Tibial nerve (tissue), 4 donors: Measurements from ENCODE around the gene C11orf58. TPM values are rescaled to one million over a fixed set of nuclear protein-coding genes. Genes with fewer than 3 reads are reported as not detected.

ENCODE experiments used
- DNase-seq, 2 donors: peaks; one replicate each; pipeline ENCODE4 v3.0.0-alpha.2; 2019; ENCODE audit warnings: low spot score in 2 of 2
- H3K27ac ChIP-seq, 4 donors: fragments of 200-600 bp; sonication (generic) in 3 of 4; one replicate each; pipeline ENCODE4 v1.5.1; 2017 to 2019; ENCODE audit warnings: mild to moderate bottlenecking in 1 of 4
- H3K27me3 ChIP-seq, 2 donors: fragments of 200-600 bp; sonication (generic) in 1 of 2; one replicate each; pipeline versions ENCODE4 v1.5.1 to v1.6.0; 2017 to 2019
- H3K36me3 ChIP-seq, 3 donors: fragments of 200-600 bp; sonication (generic); one replicate each; pipeline ENCODE4 v1.5.1; 2018 to 2019
- H3K4me1 ChIP-seq, 4 donors: fragments of 200-600 bp; sonication (generic) in 3 of 4; one replicate each; pipeline ENCODE4 v1.5.1; 2017 to 2019
- H3K4me3 ChIP-seq, 4 donors: fragments of 200-600 bp; sonication (generic) in 3 of 4; one replicate each; pipeline ENCODE4 v1.5.1; 2017 to 2019; ENCODE audit warnings: mild to moderate bottlenecking in 1 of 4, moderate library complexity in 1 of 4
- H3K9me3 ChIP-seq, 4 donors: fragments of 200-600 bp; sonication (generic) in 3 of 4; one replicate each; pipeline ENCODE4 v1.5.1; 2017 to 2019
- CTCF ChIP-seq, 5 experiments: fragments of 200-600 bp in 3 of 5; fragments of 450-650 bp in 2 of 5; sonication (generic) in 3 of 5; IDR thresholded peaks; one replicate each; pipeline ENCODE4 v1.5.1; 2016 to 2019; ENCODE audit warnings: antibody characterized with exemption in 5 of 5, mild to moderate bottlenecking in 3 of 5, moderate library complexity in 2 of 5
- EP300 ChIP-seq, 2 donors: sonication (generic); formaldehyde crosslinking; IDR thresholded peaks; one replicate each; pipeline ENCODE4 v1.6.1; 2017; ENCODE audit warnings: antibody characterized with exemption in 2 of 2, mild to moderate bottlenecking in 1 of 2
- POLR2A ChIP-seq, 2 donors: fragments of 450-650 bp; IDR thresholded peaks; one replicate each; pipeline ENCODE4 v1.6.1; 2017; ENCODE audit warnings: antibody characterized with exemption in 2 of 2, mild to moderate bottlenecking in 2 of 2, moderate library complexity in 2 of 2
- WGBS, 2 donors: methylation state at CpG; one replicate each; pipeline ENCODE4 v1.1.5; 2018; 5-methylcytosine and 5-hydroxymethylcytosine counted together
- total RNA-seq, 4 donors: library from RNA; depleted of rRNA; stranded (reverse); fragments of >200 nt; gene quantifications; one replicate each; pipeline ENCODE4 v1.1.0, GENCODE V29; 2016

The C11orf58 gene
- total RNA-seq, 4 donors from 2014 or later = 136 to 170 (median 144) TPM

GRCh38 chr11:16780698-16781550 lies 42.5 kb downstream of the C11orf58 start:
- WGBS, 2 donors = 89 to 93% methylated on average over 19 of the region's 19 CpGs
- TF ChIP-seq POLR2A (IDR thresholded peaks at IDR 0.05) (no peak), EP300 (IDR thresholded peaks at IDR 0.05) (no peak), CTCF (IDR thresholded peaks at IDR 0.05) (no peak)

GRCh38 chr11:16781936-16782919 lies 43.8 kb downstream of the C11orf58 start:
- Histone ChIP-seq H3K36me3 (peaks cover 0 to 48% (median 0%) of the 10 kb centered on the region in 3 donors), H3K27ac (no peak overlapping the region), H3K4me1 (peaks cover 0 to under 1% (median 0%) of the 10 kb centered on the region in 4 donors), H3K4me3 (no peak overlapping the region), H3K9me3 (no peaks in the 10 kb centered on the region), H3K27me3 (no peaks in the 10 kb centered on the region)
- 82 to 83% methylated on average over 8 to 11 of the region's 11 CpGs for WGBS, 2 donors
- DNase-seq = no peak
- no peak for TF ChIP-seq CTCF (IDR thresholded peaks at IDR 0.05)
- no peak for TF ChIP-seq POLR2A (IDR thresholded peaks at IDR 0.05)
- TF ChIP-seq EP300 (IDR thresholded peaks at IDR 0.05) = no peak

More at GRCh38 chr11:16780698-16781550, 42.5 kb downstream of the C11orf58 start:
- Histone ChIP-seq H3K27me3 (no peaks in the 10 kb centered on the region), H3K36me3 (peaks cover 0 to 55% (median 0%) of the 10 kb centered on the region in 3 donors), H3K4me1 (peaks cover 0 to 9% (median 0%) of the 10 kb centered on the region in 4 donors), H3K9me3 (no peaks in the 10 kb centered on the region), H3K4me3 (no peak overlapping the region), H3K27ac (no peak overlapping the region)
- DNase-seq = no peak

GRCh38 chr11:16783321-16783801 lies 44.9 kb downstream of the C11orf58 start:
- no peak overlapping the region for H3K27ac ChIP-seq
- peaks cover 0 to 6% (median under 1%) of the 10 kb centered on the region in 4 donors for H3K4me1 ChIP-seq
- no peak overlapping the region for H3K4me3 ChIP-seq
- DNase-seq = no peak
- no peaks in the 10 kb centered on the region for H3K9me3 ChIP-seq
- H3K36me3 ChIP-seq = peaks cover 0 to 39% (median 0%) of the 10 kb centered on the region in 3 donors
- no peak for TF ChIP-seq CTCF (IDR thresholded peaks at IDR 0.05)
- no peak for TF ChIP-seq POLR2A (IDR thresholded peaks at IDR 0.05)
- TF ChIP-seq EP300 (IDR thresholded peaks at IDR 0.05) = no peak
- no peaks in the 10 kb centered on the region for H3K27me3 ChIP-seq
- 97 to 98% methylated on average over 17 to 20 of the region's 22 CpGs for WGBS, 2 donors

GRCh38 chr11:16784097-16784496 lies 45.6 kb downstream of the C11orf58 start:
- no peaks in the 10 kb centered on the region for H3K9me3 ChIP-seq
- no peak for DNase-seq
- no peak for TF ChIP-seq POLR2A (IDR thresholded peaks at IDR 0.05)
- TF ChIP-seq CTCF (IDR thresholded peaks at IDR 0.05) = no peak
- no peak for TF ChIP-seq EP300 (IDR thresholded peaks at IDR 0.05)
- peaks cover 0 to 39% (median 0%) of the 10 kb centered on the region in 3 donors for H3K36me3 ChIP-seq
- H3K27me3 ChIP-seq = no peaks in the 10 kb centered on the region
- H3K4me1 ChIP-seq = peaks cover 0 to 13% (median 3%) of the 10 kb centered on the region in 4 donors
- WGBS, 2 donors = 58 to 68% methylated on average over 2 of the region's 2 CpGs
- no peak overlapping the region for H3K27ac ChIP-seq
- H3K4me3 ChIP-seq = no peak overlapping the region
